Ishikawa (cell line): ENCODE measurements around the gene CLECL1.

Source experiments
- YY1 ChIP-seq: IDR thresholded peaks from 2 replicates; pipeline ENCODE4 v1.6.1; 2012; ENCODE audit warnings: low read depth
- TF ChIP-seq, protein P1 (sequence below): IDR thresholded peaks from 2 replicates; pipeline ENCODE4 v1.6.1; 2012

DNA sequence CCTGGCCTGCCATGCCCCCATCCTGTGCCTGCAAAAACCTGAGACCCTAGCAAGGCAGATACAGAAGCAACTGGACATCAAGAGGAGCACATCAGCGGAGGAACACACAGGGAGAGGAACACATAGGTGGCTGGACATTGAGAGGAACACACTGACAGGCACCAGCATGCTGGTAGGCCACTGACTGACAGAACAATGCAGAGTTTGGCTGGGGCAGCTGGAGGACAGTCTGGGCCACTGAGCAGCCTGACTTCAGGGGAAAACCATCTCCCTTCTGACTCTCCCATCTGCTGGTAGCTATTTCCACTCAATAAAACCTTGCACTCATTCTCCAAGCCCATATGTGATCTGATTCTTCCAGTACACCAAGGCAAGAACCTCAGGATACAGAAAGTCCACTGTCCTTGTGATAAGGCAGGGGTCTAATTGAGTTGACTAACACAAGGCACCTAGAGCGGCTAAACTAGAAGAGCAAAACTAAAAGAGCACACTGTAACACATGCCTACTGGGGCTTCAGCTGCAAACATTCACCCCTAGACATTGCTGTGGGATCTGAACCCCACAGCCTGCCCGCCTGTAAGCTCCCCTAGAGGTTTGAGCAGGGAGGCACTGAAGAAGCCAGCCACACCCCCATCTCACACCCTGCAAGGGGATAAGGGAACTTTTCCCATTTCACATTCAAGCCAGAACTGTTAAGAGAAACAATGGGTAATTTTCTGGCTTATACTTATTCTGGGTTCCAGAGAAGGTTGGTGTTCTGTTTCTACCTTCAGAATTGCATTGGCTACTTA is 22.1 kb downstream of the CLECL1 start:
- TF ChIP-seq, protein P1, sequence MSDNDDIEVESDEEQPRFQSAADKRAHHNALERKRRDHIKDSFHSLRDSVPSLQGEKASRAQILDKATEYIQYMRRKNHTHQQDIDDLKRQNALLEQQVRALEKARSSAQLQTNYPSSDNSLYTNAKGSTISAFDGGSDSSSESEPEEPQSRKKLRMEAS = no peak
- TF ChIP-seq YY1 = no peak
